HL-60 (cell line): Measurements from ENCODE around the gene SORCS1.

Experiments
- DNase-seq, 2 experiments: peaks; one replicate each; pipeline ENCODE4 v3.0.0-alpha.2; 2010 to 2020; ENCODE audit warnings: low read depth in 1 of 2, low spot score in 1 of 2
- H3K27ac ChIP-seq: fragments of 250-450 bp; sonication (Bioruptor Pico); replicated peaks from 2 replicates; pipeline ENCODE4 v1.5.1; 2020; ENCODE audit warnings: mild to moderate bottlenecking, moderate library complexity
- H3K27me3 ChIP-seq: fragments of 250-450 bp; sonication (Bioruptor Pico); 2 replicates; pipeline ENCODE4 v1.5.1; 2021; ENCODE audit warnings: mild to moderate bottlenecking, moderate library complexity; ENCODE audit not compliant: insufficient read depth, poor library complexity, severe bottlenecking
- H3K4me3 ChIP-seq: replicated peaks from 2 replicates; pipeline ENCODE4 v1.5.1; 2011; ENCODE audit warnings: mild to moderate bottlenecking, control low read depth, low read length; ENCODE audit not compliant: insufficient read depth
- GABPA ChIP-seq: IDR thresholded peaks from 2 replicates; pipeline ENCODE4 v1.6.1; 2012; ENCODE audit warnings: low read depth
- POLR2AphosphoS5 ChIP-seq: IDR thresholded peaks from 2 replicates; pipeline ENCODE4 v1.6.1; 2012; ENCODE audit warnings: low read depth
- SPI1 ChIP-seq: IDR thresholded peaks from 2 replicates; pipeline ENCODE4 v1.6.1; 2012; ENCODE audit warnings: low read depth, mild to moderate bottlenecking, borderline replicate concordance
- TF ChIP-seq, protein P1 (sequence below): IDR thresholded peaks from one replicate; pipeline ENCODE4 v1.5.1; 2011; ENCODE audit warnings: low read length, control low read depth, inconsistent platforms; ENCODE audit not compliant: insufficient read depth
- TF ChIP-seq, protein P2 (sequence below): IDR thresholded peaks from 2 replicates; pipeline ENCODE4 v1.6.1; 2012; ENCODE audit warnings: low read depth; ENCODE audit not compliant: insufficient replicate concordance

The SORCS1 gene

DNA sequence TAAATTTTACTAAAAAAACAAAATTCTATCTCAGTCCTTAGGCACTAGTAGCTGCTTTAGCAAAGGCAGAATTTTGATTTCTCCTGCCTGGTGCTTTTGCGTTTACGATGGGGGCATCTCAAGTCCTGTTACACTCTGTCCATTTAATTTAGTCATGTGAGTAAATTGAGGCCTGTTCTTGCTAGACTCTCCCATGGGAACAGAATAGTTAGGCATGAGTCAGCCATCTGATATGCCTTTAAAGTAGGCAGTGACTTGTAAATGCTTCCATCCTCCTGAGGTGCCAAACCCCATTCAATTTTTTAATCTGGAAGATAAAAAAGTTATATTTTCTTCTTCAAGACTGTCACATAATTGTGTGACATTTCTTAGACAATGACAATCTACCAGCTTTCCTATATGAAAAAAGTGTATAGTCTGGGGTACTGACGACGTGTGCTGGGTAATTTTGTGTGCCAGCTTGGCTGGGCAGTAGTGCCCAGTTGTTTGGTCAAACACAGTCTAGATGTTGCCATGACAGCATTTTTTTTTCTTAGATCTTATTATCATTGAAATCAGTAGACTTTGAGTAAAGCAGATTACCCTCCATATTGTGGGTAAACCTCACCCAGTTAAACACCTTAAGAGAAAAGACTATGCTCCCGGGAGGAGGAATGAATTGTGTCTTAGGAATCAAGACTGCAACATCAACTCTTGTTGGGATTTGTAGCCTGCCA, 603.4 kb downstream of the SORCS1 start:
- no peak for DNase-seq
- H3K4me3 ChIP-seq, result no peak overlapping the region
- no peak for TF ChIP-seq GABPA
- no peak for TF ChIP-seq SPI1
- TF ChIP-seq, protein P1, sequence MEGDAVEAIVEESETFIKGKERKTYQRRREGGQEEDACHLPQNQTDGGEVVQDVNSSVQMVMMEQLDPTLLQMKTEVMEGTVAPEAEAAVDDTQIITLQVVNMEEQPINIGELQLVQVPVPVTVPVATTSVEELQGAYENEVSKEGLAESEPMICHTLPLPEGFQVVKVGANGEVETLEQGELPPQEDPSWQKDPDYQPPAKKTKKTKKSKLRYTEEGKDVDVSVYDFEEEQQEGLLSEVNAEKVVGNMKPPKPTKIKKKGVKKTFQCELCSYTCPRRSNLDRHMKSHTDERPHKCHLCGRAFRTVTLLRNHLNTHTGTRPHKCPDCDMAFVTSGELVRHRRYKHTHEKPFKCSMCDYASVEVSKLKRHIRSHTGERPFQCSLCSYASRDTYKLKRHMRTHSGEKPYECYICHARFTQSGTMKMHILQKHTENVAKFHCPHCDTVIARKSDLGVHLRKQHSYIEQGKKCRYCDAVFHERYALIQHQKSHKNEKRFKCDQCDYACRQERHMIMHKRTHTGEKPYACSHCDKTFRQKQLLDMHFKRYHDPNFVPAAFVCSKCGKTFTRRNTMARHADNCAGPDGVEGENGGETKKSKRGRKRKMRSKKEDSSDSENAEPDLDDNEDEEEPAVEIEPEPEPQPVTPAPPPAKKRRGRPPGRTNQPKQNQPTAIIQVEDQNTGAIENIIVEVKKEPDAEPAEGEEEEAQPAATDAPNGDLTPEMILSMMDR, result no peak
- no peak for TF ChIP-seq POLR2AphosphoS5
- TF ChIP-seq, protein P2, sequence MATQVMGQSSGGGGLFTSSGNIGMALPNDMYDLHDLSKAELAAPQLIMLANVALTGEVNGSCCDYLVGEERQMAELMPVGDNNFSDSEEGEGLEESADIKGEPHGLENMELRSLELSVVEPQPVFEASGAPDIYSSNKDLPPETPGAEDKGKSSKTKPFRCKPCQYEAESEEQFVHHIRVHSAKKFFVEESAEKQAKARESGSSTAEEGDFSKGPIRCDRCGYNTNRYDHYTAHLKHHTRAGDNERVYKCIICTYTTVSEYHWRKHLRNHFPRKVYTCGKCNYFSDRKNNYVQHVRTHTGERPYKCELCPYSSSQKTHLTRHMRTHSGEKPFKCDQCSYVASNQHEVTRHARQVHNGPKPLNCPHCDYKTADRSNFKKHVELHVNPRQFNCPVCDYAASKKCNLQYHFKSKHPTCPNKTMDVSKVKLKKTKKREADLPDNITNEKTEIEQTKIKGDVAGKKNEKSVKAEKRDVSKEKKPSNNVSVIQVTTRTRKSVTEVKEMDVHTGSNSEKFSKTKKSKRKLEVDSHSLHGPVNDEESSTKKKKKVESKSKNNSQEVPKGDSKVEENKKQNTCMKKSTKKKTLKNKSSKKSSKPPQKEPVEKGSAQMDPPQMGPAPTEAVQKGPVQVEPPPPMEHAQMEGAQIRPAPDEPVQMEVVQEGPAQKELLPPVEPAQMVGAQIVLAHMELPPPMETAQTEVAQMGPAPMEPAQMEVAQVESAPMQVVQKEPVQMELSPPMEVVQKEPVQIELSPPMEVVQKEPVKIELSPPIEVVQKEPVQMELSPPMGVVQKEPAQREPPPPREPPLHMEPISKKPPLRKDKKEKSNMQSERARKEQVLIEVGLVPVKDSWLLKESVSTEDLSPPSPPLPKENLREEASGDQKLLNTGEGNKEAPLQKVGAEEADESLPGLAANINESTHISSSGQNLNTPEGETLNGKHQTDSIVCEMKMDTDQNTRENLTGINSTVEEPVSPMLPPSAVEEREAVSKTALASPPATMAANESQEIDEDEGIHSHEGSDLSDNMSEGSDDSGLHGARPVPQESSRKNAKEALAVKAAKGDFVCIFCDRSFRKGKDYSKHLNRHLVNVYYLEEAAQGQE, result no peak
- H3K27ac ChIP-seq, result no peak overlapping the region
- H3K27me3 ChIP-seq, result no peaks in the 10 kb centered on the region

DNA sequence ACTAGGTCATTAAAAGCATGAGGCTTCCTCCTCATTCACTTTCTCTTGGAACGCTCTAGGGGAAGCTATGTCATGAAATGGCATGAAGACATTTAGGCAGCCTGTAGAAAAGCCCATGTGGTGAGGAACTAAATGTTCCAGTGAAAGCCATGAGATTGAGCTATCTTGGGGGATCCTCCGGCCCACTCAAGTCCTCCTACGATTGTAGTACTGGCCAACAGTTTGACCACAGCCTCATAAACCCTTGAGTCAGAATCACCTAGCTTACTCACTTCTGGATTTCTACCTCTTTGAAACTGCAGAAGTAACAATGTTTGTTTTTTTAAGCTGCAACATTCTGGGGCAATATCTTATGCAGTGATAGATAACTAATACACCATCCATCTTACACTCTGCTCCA, 605.1 kb downstream of the SORCS1 start:
- TF ChIP-seq, protein P2, result no peak
- TF ChIP-seq, protein P1, result no peak
- no peak for TF ChIP-seq POLR2AphosphoS5
- no peak for DNase-seq
- no peak overlapping the region for H3K27ac ChIP-seq
- H3K27me3 ChIP-seq, result no peaks in the 10 kb centered on the region
- no peak overlapping the region for H3K4me3 ChIP-seq

DNA sequence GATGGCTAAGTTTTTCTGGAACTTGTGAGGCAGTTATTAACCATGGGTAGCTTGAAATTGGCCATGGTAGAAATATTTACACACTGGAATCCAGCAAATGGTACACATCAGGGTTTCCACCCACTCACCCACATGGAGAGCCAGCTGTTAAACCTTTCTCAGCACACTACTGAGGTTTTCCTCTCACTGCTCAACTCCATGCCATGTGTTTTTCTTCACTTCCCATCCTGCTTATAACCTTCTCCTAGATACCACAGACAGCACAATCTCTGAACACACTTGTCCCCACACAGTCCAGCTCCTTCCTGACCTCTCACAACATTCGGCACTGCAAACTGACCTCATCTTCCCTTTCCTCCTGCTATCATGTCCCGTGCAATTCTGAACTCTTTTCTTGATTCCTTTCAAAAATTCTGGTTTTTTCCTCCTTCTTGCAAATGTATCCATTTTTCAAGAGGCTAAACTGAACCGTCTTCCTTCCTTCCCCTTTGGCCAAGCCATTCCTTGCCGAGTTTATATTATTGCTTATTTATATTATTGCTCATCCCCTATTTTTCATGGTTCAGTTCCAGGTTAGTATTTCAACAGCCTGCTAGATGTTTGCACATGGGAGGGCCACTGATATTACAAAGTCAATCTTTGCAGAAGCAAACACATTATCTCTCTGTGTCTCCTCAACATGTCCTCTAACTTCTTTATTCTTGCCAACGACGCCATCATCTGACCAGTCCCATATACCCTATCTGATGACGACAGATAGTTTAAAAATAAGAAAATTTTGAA, 606.4 kb downstream of the SORCS1 start:
- no peak overlapping the region for H3K4me3 ChIP-seq
- no peaks in the 10 kb centered on the region for H3K27me3 ChIP-seq
- no peak for DNase-seq
- TF ChIP-seq, protein P1, result no peak
- H3K27ac ChIP-seq, result no peak overlapping the region
